EL (cell line): ENCODE data around the gene CLDN2.
A peak's percentile ranks its signal among the peaks of the same experiment; 100 is the strongest.
"Not testable (repeated sequence)": the region's sequence is repeated elsewhere in the genome, so short reads cannot be mapped to it uniquely, and the experiment has no call there.

Experiments
- DNase-seq: peaks from one replicate; pipeline ENCODE4 v3.0.0-alpha.2; 2016

The CLDN2 gene

GRCh38 chrX:106919932-106920452 lies at the start of gene CLDN2:
Gene CLDN2 (plus strand): TSS chrX:106920402. CDS start chrX:106928229, 7,827 bp downstream.
- DNase-seq = no peak

- DNase-seq = not testable (repeated sequence)
Observed at GRCh38 chrX:106872796-106873195, 47.4 kb upstream of the CLDN2 start.

GRCh38 chrX:106874075-106874474 lies 46.1 kb upstream of the CLDN2 start:
- peak; percentile 19 for DNase-seq

GRCh38 chrX:106875151-106875550 lies 45.1 kb upstream of the CLDN2 start:
- no peak for DNase-seq

- no peak for DNase-seq
Observed at GRCh38 chrX:106889468-106889867, 30.7 kb upstream of the CLDN2 start.

- DNase-seq = no peak
Observed at GRCh38 chrX:106891762-106892460, 28.3 kb upstream of the CLDN2 start.

GRCh38 chrX:106894392-106894909 lies 25.8 kb upstream of the CLDN2 start:
- peak; percentile 66 for DNase-seq

GRCh38 chrX:106894978-106895452 lies 25.2 kb upstream of the CLDN2 start:
- DNase-seq = peak; percentile 76

GRCh38 chrX:106897259-106897658 lies 22.9 kb upstream of the CLDN2 start:
- DNase-seq = peak; percentile 40

GRCh38 chrX:106898462-106898861 lies 21.7 kb upstream of the CLDN2 start:
- peak; percentile 57 for DNase-seq

- DNase-seq = no peak
Observed at GRCh38 chrX:106899276-106899675, 20.9 kb upstream of the CLDN2 start.

GRCh38 chrX:106899841-106900240 lies 20.4 kb upstream of the CLDN2 start:
- no peak for DNase-seq

- DNase-seq = no peak
Observed at GRCh38 chrX:106901341-106901740, 18.9 kb upstream of the CLDN2 start.

- DNase-seq = no peak
Observed at GRCh38 chrX:106901781-106902219, 18.4 kb upstream of the CLDN2 start.

GRCh38 chrX:106902684-106903083 lies 17.5 kb upstream of the CLDN2 start:
- no peak for DNase-seq

GRCh38 chrX:106903291-106903824 lies 16.8 kb upstream of the CLDN2 start, which contains the start of gene RIPPLY1:
Gene RIPPLY1 (minus strand): TSS chrX:106903341. CDS start chrX:106903287, 54 bp downstream.
- no peak for DNase-seq

- DNase-seq = no peak
Observed at GRCh38 chrX:106903856-106904528, 16.2 kb upstream of the CLDN2 start.

- no peak for DNase-seq
Observed at GRCh38 chrX:106905064-106905708, 15.0 kb upstream of the CLDN2 start.

GRCh38 chrX:106906361-106906760 lies 13.8 kb upstream of the CLDN2 start:
- DNase-seq = no peak

GRCh38 chrX:106912864-106913263 lies 7.3 kb upstream of the CLDN2 start:
- no peak for DNase-seq

- peak; percentile 81 for DNase-seq
Observed at GRCh38 chrX:106917830-106918500, 2.2 kb upstream of the CLDN2 start.

- no peak for DNase-seq
Observed at GRCh38 chrX:106921637-106922036, 1.4 kb downstream of the CLDN2 start.
